DMS153 (cell line): ENCODE data around the gene DBNL.
"Not testable (repeated sequence)": the region's sequence is repeated elsewhere in the genome, so short reads cannot be mapped to it uniquely, and the experiment has no call there.

Source experiments
- DNase-seq: peaks from one replicate; lab custom pipeline; 2025; lab: John Stamatoyannopoulos, UW

The DBNL gene

GRCh38 chr7:44044315-44045225 is at the start of gene DBNL:
Gene DBNL, plus strand, starts transcription at chr7:44044702. Its CDS starts 36 bp downstream, at chr7:44044738.
- DNase-seq = peak; percentile 66

- DNase-seq = not testable (repeated sequence)
Observed at GRCh38 chr7:43997532-43997931, 47.0 kb upstream of the DBNL start, which contains the start of gene SPDYE1. Gene SPDYE1, plus strand, starts transcription at chr7:43997897. Its CDS starts 2,053 bp downstream, at chr7:43999950.

- not testable (repeated sequence) for DNase-seq
Observed at GRCh38 chr7:44012081-44012480, 32.4 kb upstream of the DBNL start.

- not testable (repeated sequence) for DNase-seq
Observed at GRCh38 chr7:44015090-44015489, 29.4 kb upstream of the DBNL start.

- peak; percentile 97 for DNase-seq
Observed at GRCh38 chr7:44018857-44019807, 25.4 kb upstream of the DBNL start.

GRCh38 chr7:44019825-44020224 is 24.7 kb upstream of the DBNL start:
- not testable (repeated sequence) for DNase-seq

GRCh38 chr7:44022069-44022468 is 22.4 kb upstream of the DBNL start:
- DNase-seq = not testable (repeated sequence)

GRCh38 chr7:44022796-44023467 is 21.6 kb upstream of the DBNL start:
- DNase-seq = not testable (repeated sequence)

- not testable (repeated sequence) for DNase-seq
Observed at GRCh38 chr7:44029433-44029832, 15.1 kb upstream of the DBNL start.

- not testable (repeated sequence) for DNase-seq
Observed at GRCh38 chr7:44030029-44030428, 14.5 kb upstream of the DBNL start.

- not testable (repeated sequence) for DNase-seq
Observed at GRCh38 chr7:44031319-44031718, 13.2 kb upstream of the DBNL start.

- not testable (repeated sequence) for DNase-seq
Observed at GRCh38 chr7:44032031-44032430, 12.5 kb upstream of the DBNL start.

- DNase-seq = not testable (repeated sequence)
Observed at GRCh38 chr7:44033971-44034844, 10.3 kb upstream of the DBNL start.

- peak; percentile 50 for DNase-seq
Observed at GRCh38 chr7:44036364-44036763, 8.1 kb upstream of the DBNL start.

GRCh38 chr7:44037951-44038350 is 6.6 kb upstream of the DBNL start:
- DNase-seq = not testable (repeated sequence)

- DNase-seq = not testable (repeated sequence)
Observed at GRCh38 chr7:44038553-44038952, 5.9 kb upstream of the DBNL start.

GRCh38 chr7:44038961-44039558 is 5.4 kb upstream of the DBNL start:
- DNase-seq = peak; percentile 94

- DNase-seq = not testable (repeated sequence)
Observed at GRCh38 chr7:44039800-44040492, 4.6 kb upstream of the DBNL start.

GRCh38 chr7:44040493-44040891 is 4.0 kb upstream of the DBNL start:
- not testable (repeated sequence) for DNase-seq

- DNase-seq = no peak
Observed at GRCh38 chr7:44042221-44042620, 2.3 kb upstream of the DBNL start.
